H9 (cell line): ENCODE data around the gene MRPL34. TPM values are rescaled to one million over a fixed set of nuclear protein-coding genes. Genes with fewer than 3 reads are reported as not detected.

Source experiments
- DNase-seq: peaks from one replicate; pipeline ENCODE4 v3.0.0-alpha.2; 2017
- H2AFZ ChIP-seq: one replicate; pipeline ENCODE4 v1.6.1; 2013; ENCODE audit warnings: mild to moderate bottlenecking, low read length, control low read depth, moderate library complexity
- H2AK5ac ChIP-seq: 2 replicates; pipeline ENCODE4 v1.6.1; 2013; ENCODE audit warnings: low read length, control low read depth, mixed read lengths; ENCODE audit not compliant: insufficient read length
- H2BK120ac ChIP-seq: one replicate; pipeline ENCODE4 v1.6.1; 2013; ENCODE audit warnings: low read depth, mild to moderate bottlenecking, low read length, control low read depth, inconsistent platforms; ENCODE audit not compliant: poor library complexity, severe bottlenecking
- H2BK12ac ChIP-seq: 2 replicates; pipeline ENCODE4 v1.6.1; 2013; ENCODE audit warnings: low read length, control low read depth, mixed read lengths, low read depth; ENCODE audit not compliant: insufficient read length
- H2BK15ac ChIP-seq: 2 replicates; pipeline ENCODE4 v1.6.1; 2013; ENCODE audit warnings: low read depth, low read length, control low read depth
- H2BK20ac ChIP-seq: one replicate; pipeline ENCODE4 v1.6.1; 2013; ENCODE audit warnings: low read depth, mild to moderate bottlenecking, low read length, control low read depth, inconsistent platforms; ENCODE audit not compliant: poor library complexity, severe bottlenecking
- H2BK5ac ChIP-seq: 2 replicates; pipeline ENCODE4 v1.6.1; 2013; ENCODE audit warnings: low read length, control low read depth, mixed read lengths; ENCODE audit not compliant: insufficient read length
- H3K14ac ChIP-seq: 2 replicates; pipeline ENCODE4 v1.6.1; 2013; ENCODE audit warnings: low read length, control low read depth; ENCODE audit not compliant: insufficient read depth
- H3K18ac ChIP-seq: 2 replicates; pipeline ENCODE4 v1.6.1; 2013; ENCODE audit warnings: low read depth, mild to moderate bottlenecking, mixed read lengths, low read length, control low read depth; ENCODE audit not compliant: insufficient read length
- H3K23ac ChIP-seq: 2 replicates; pipeline ENCODE4 v1.6.1; 2013; ENCODE audit warnings: low read length, control low read depth, mixed read lengths, low read depth; ENCODE audit not compliant: insufficient read length
- H3K23me2 ChIP-seq: 2 replicates; pipeline ENCODE4 v1.6.1; 2013; ENCODE audit warnings: low read depth, mild to moderate bottlenecking, mixed read lengths, low read length, control low read depth; ENCODE audit not compliant: insufficient read length, poor library complexity, severe bottlenecking
- H3K27ac ChIP-seq: 2 replicates; pipeline ENCODE4 v1.5.1; 2013; ENCODE audit warnings: low read length, control low read depth, mixed read lengths, low read depth; ENCODE audit not compliant: insufficient read length
- H3K27me3 ChIP-seq: 2 replicates; pipeline ENCODE4 v1.6.1; 2013; ENCODE audit warnings: low read length, control low read depth, inconsistent platforms; ENCODE audit not compliant: insufficient read depth
- H3K4ac ChIP-seq: 2 replicates; pipeline ENCODE4 v1.6.1; 2013; ENCODE audit warnings: low read depth, mild to moderate bottlenecking, control low read depth, inconsistent platforms, low read length, moderate library complexity
- H3K4me1 ChIP-seq: 2 replicates; pipeline ENCODE4 v1.6.1; 2013; ENCODE audit warnings: low read length, control low read depth, inconsistent platforms; ENCODE audit not compliant: insufficient read depth
- H3K4me2 ChIP-seq: 2 replicates; pipeline ENCODE4 v1.6.1; 2013; ENCODE audit warnings: low read length, control low read depth, mixed read lengths; ENCODE audit not compliant: insufficient read length, insufficient read depth
- H3K56ac ChIP-seq: 2 replicates; pipeline ENCODE4 v1.6.1; 2013; ENCODE audit warnings: low read depth, mild to moderate bottlenecking, mixed read lengths, low read length, control low read depth; ENCODE audit not compliant: insufficient read length
- H3K79me1 ChIP-seq: 2 replicates; pipeline ENCODE4 v1.6.1; 2013; ENCODE audit warnings: low read depth, mild to moderate bottlenecking, moderate library complexity, low read length, control low read depth, inconsistent platforms; ENCODE audit not compliant: insufficient read depth, poor library complexity, severe bottlenecking
- H3K79me2 ChIP-seq: 2 replicates; pipeline ENCODE4 v1.6.1; 2013; ENCODE audit warnings: low read length, control low read depth, inconsistent platforms; ENCODE audit not compliant: insufficient read depth
- H3K9ac ChIP-seq: 2 replicates; pipeline ENCODE4 v1.6.1; 2013; ENCODE audit warnings: low read length, control low read depth, mixed read lengths; ENCODE audit not compliant: insufficient read length; ENCODE audit errors: extremely low read depth
- H3K9me3 ChIP-seq: one replicate; pipeline ENCODE4 v1.6.1; 2013; ENCODE audit warnings: low read depth, low read length, inconsistent platforms; ENCODE audit not compliant: control insufficient read depth
- H3T11ph ChIP-seq: one replicate; pipeline ENCODE4 v1.6.1; 2013; ENCODE audit warnings: mild to moderate bottlenecking, low read length, control low read depth, inconsistent platforms
- H4K20me1 ChIP-seq: one replicate; pipeline ENCODE4 v1.6.1; 2013; ENCODE audit not compliant: control insufficient read depth, insufficient read length, insufficient read depth
- H4K5ac ChIP-seq: 2 replicates; pipeline ENCODE4 v1.6.1; 2013; ENCODE audit warnings: low read depth, mild to moderate bottlenecking, mixed read lengths, low read length, control low read depth; ENCODE audit not compliant: insufficient read length
- H4K8ac ChIP-seq: replicated peaks from 2 replicates; pipeline ENCODE4 v1.6.1; 2013; ENCODE audit warnings: low read length, control low read depth, mixed read lengths, low read depth; ENCODE audit not compliant: insufficient read length
- H4K91ac ChIP-seq: 2 replicates; pipeline ENCODE4 v1.6.1; 2013; ENCODE audit warnings: low read depth, mild to moderate bottlenecking, moderate library complexity, mixed read lengths, low read length, control low read depth; ENCODE audit not compliant: insufficient read length
- H3K27ac Mint-ChIP-seq, 3 experiments: 2 replicates in 2 of 3; 3 replicates in 1 of 3; pipeline ENCODE4 v1.8.0; 2020 to 2021; ENCODE audit warnings: mixed read lengths in 3 of 3, mild to moderate bottlenecking in 1 of 3, moderate library complexity in 1 of 3
- H3K27me3 Mint-ChIP-seq: 2 replicates; pipeline ENCODE4 v1.8.0; 2021; ENCODE audit warnings: low read depth, mild to moderate bottlenecking, moderate library complexity, mixed read lengths
- H3K36me3 Mint-ChIP-seq, 3 experiments: 2 replicates in 2 of 3; 3 replicates in 1 of 3; pipeline ENCODE4 v1.8.0; 2020 to 2021; ENCODE audit warnings: low read depth in 3 of 3, mixed read lengths in 3 of 3; ENCODE audit not compliant: insufficient read depth in 1 of 3
- H3K4me1 Mint-ChIP-seq, 2 experiments: 2 replicates each; pipeline ENCODE4 v1.8.0; 2020; ENCODE audit warnings: mixed read lengths in 2 of 2
- H3K4me3 Mint-ChIP-seq, 2 experiments: 2 replicates in 1 of 2; 3 replicates in 1 of 2; pipeline ENCODE4 v1.8.0; 2020 to 2021; ENCODE audit warnings: mild to moderate bottlenecking in 2 of 2, mixed read lengths in 2 of 2, moderate library complexity in 1 of 2
- H3K9me3 Mint-ChIP-seq, 2 experiments: 2 replicates in 1 of 2; 3 replicates in 1 of 2; pipeline ENCODE4 v1.8.0; 2020; ENCODE audit warnings: mild to moderate bottlenecking in 2 of 2, mixed read lengths in 2 of 2, moderate library complexity in 1 of 2
- CTCF ChIP-seq: fragments of 200-600 bp; sonication (generic); conservative IDR thresholded peaks from 3 replicates; pipeline ENCODE4 v1.8.0; 2021; ENCODE audit warnings: antibody characterized with exemption, mild to moderate bottlenecking
- WGBS: extraction: QIAGEN DNeasy Blood & Tissue Kit; methylation state at CpG from one replicate; pipeline ENCODE4 v1.1.7; 2013; ENCODE audit warnings: missing lambda C conversion rate, low lambda C conversion rate, mixed read lengths; ENCODE audit not compliant: insufficient read length; ENCODE audit errors: extremely low coverage; 5-methylcytosine and 5-hydroxymethylcytosine counted together
- total RNA-seq: library from RNA; stranded (reverse); gene quantifications from 2 replicates; pipeline ENCODE4 v1.2.1, GENCODE V29; 2021

Gene MRPL34
- total RNA-seq, 1 experiment from 2014 or later: 84.6 TPM

DNA sequence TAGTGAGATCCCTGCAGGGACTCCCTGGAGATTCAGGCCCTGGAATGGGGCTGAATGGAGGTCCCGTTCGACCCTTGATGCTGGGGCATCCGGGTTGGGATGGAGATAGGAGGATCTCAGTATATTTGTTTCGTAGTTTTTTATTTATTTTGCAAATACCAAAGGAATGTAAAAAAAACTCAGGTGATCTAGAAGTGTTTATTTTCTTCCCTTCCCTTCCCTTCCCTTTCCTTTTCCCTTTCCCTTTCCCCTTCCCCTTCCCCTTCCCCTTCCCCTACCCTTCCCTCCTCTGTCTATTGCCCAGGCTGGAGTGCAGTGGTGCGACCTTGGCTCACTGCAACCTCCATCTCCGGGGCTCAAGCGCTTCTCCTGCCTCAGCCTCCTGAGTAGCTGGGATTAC lies 36.2 kb downstream of the MRPL34 start:
- no peaks in the 10 kb centered on the region for H3K79me1 ChIP-seq
- no peak overlapping the region for H3K18ac ChIP-seq
- no peak overlapping the region for H4K8ac ChIP-seq
- H3T11ph ChIP-seq: no peak overlapping the region
- H3K9ac ChIP-seq: no peak overlapping the region
- H3K27ac ChIP-seq: no peak overlapping the region
- TF ChIP-seq CTCF: no peak
- H3K4me3 Mint-ChIP-seq: no peak overlapping the region
- no peak overlapping the region for H3K4ac ChIP-seq
- no peak overlapping the region for H2BK120ac ChIP-seq
- no peak overlapping the region for H4K91ac ChIP-seq
- no peaks in the 10 kb centered on the region; a peak in 1 of 5 replicates for H3K9me3 Mint-ChIP-seq
- peaks cover 10% of the 10 kb centered on the region for H3K23me2 ChIP-seq
- no peak overlapping the region for H3K27ac Mint-ChIP-seq
- no peak overlapping the region for H3K4me2 ChIP-seq
- peaks cover 15 to 36% of the 10 kb centered on the region in 2 experiments for H3K4me1 Mint-ChIP-seq
- no peak overlapping the region for H3K23ac ChIP-seq
- H3K27me3 Mint-ChIP-seq: no peaks in the 10 kb centered on the region
- no peaks in the 10 kb centered on the region for H3K79me2 ChIP-seq
- no peaks in the 10 kb centered on the region for H4K20me1 ChIP-seq
- DNase-seq: no peak
- peaks cover 10 to 35% (median 23%) of the 10 kb centered on the region in 3 experiments; a peak in 5 of 7 replicates for H3K36me3 Mint-ChIP-seq
- H2AFZ ChIP-seq: no peak overlapping the region
- no peaks in the 10 kb centered on the region for H3K27me3 ChIP-seq
- H2BK15ac ChIP-seq: no peak overlapping the region
- no peak overlapping the region for H3K14ac ChIP-seq
- no peak overlapping the region for H4K5ac ChIP-seq
- no peak overlapping the region for H2BK5ac ChIP-seq
- H2AK5ac ChIP-seq: no peak overlapping the region
- no CpG with 5 or more reads among the region's 7 CpGs for WGBS
- peaks cover 2% of the 10 kb centered on the region; the same call in 1 of the 2 replicates for H3K4me1 ChIP-seq
- no peak overlapping the region for H2BK20ac ChIP-seq
- no peak overlapping the region for H2BK12ac ChIP-seq
- H3K9me3 ChIP-seq: no peaks in the 10 kb centered on the region
- H3K56ac ChIP-seq: no peak overlapping the region
